ENCODE data around the gene WNT9A.
A peak's percentile ranks its signal among the peaks of the same experiment; 100 is the strongest.

WNT9A gene

DNA sequence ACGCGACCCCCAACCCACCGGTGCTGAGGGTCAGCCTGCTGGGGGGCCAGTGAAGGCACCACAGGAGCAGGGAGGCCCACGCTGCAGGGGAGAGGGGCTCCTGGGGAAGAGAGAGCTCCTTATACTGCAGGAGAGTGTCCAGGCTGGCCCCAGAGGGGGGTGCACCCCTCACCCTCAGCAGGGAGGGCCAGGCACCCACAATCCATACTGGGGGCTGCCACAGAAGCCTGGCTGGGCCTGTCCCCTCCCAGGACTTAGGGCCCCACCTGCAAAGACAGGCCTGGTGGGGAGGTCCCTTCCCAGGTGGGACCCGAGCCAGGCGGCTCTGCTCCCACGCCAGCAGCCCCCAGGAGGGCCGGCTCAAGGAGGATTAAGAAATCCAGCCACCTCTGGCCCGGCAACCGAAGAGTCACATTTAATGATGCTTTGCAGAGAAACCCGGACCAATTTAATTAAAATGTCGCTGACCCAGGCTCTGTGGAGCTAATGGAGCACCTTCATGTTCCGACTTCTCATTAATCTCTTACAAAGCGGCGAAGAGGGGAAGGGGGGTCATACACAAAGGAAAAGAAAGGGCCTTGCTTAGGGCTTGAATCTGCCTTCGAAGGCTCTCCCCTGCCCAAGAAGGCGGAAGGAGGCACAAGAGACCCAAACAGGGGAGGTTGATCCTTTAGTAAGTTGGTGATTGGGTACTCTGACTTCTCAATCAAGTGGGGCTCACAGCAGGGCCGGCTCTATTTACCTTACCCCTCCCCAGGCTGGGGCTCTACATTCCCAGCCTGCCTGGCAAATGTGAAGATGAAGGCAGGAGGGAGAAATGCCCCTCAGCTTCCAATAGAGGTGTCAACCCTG, 25.0 kb downstream of the WNT9A start:
- H3K27ac ChIP-seq (ENCODE audit: insufficient read depth, low read depth, low read length, poor library complexity, severe bottlenecking), result peak overlapping the region; percentile 61
- WGBS, 2 experiments, result 51 to 60% methylated on average over 18 of the region's 18 CpGs
- no peaks in the 10 kb centered on the region for H3K9me3 ChIP-seq (ENCODE audit: control insufficient read depth, low read length)
- peaks cover 35% of the 10 kb centered on the region for H3K4me1 ChIP-seq (ENCODE audit: control insufficient read depth, insufficient read depth, low read length)
- H3K4me3 ChIP-seq (ENCODE audit: insufficient read depth, low read depth, low read length), result no peak overlapping the region
- H3K36me3 ChIP-seq (ENCODE audit: control insufficient read depth, insufficient read depth, low read length), result no peaks in the 10 kb centered on the region
- H3K27me3 ChIP-seq (ENCODE audit: control insufficient read depth, insufficient read depth, low read length, poor library complexity, severe bottlenecking), result no peaks in the 10 kb centered on the region

DNA sequence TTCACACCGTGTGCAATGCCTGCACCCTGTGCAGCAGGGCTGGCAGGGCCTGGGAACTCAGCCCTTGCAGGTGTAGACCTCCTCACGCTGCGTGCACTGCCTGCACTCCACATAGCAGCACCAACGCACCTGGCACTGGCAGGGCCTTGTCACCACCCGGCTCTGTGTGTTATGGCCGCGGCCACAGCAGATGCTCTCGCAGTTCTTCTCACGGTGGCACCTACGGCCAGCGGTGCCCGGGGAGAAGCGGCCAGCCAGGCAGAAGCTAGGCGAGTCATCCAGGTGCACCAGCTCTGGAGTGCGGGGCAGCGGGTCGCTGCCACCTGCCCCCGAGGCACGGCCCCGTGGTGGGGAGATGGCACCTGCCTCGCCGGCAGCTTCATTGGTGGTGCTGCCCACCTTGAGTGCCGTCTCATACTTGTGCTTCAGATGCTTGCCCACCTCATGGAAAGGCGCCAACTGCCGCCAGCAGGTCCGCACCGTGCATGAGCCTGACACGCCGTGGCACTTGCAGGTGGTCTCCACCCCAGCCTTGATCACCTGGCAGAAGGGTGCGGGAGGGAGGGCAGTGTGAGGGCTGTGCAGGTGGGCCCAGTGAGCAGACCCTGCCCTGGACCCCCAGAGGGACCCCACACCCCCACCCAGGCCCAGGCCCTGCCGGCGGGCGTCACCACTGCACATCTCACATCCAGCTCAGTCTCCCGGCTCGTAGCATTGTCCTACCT, 26.1 kb downstream of the WNT9A start:
- WGBS, 2 experiments, result 93 to 94% methylated on average over 35 of the region's 35 CpGs
- Histone ChIP-seq H3K4me3 (ENCODE audit: insufficient read depth, low read depth, low read length) (no peak overlapping the region), H3K27ac (ENCODE audit: insufficient read depth, low read depth, low read length, poor library complexity, severe bottlenecking) (no peak overlapping the region), H3K36me3 (ENCODE audit: control insufficient read depth, insufficient read depth, low read length) (no peaks in the 10 kb centered on the region), H3K4me1 (ENCODE audit: control insufficient read depth, insufficient read depth, low read length) (peaks cover 43% of the 10 kb centered on the region), H3K9me3 (ENCODE audit: control insufficient read depth, low read length) (no peaks in the 10 kb centered on the region), H3K27me3 (ENCODE audit: control insufficient read depth, insufficient read depth, low read length, poor library complexity, severe bottlenecking) (no peaks in the 10 kb centered on the region)

DNA sequence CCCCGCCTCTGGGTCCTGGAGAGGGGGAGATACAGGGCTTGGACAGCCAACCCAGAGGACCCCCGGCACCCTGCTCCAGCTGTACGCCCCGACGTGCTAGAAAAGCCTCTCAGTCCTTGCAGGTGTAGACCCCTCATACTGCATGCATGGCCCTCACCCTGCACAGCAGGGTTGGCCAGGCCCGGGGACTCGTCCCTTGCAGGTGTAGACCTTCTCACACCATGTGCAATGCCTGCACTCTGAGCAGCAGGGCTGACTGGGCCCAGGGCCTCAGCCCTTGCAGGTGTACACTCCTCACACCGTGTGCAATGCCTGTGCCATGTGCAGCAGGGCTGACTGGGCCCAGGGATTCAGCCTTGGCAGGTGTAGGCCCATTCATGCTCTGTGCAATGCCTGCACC, 26.8 kb downstream of the WNT9A start:
- Histone ChIP-seq H3K27ac (ENCODE audit: insufficient read depth, low read depth, low read length, poor library complexity, severe bottlenecking) (no peak overlapping the region), H3K4me3 (ENCODE audit: insufficient read depth, low read depth, low read length) (no peak overlapping the region), H3K36me3 (ENCODE audit: control insufficient read depth, insufficient read depth, low read length) (no peaks in the 10 kb centered on the region), H3K9me3 (ENCODE audit: control insufficient read depth, low read length) (no peaks in the 10 kb centered on the region), H3K27me3 (ENCODE audit: control insufficient read depth, insufficient read depth, low read length, poor library complexity, severe bottlenecking) (no peaks in the 10 kb centered on the region), H3K4me1 (ENCODE audit: control insufficient read depth, insufficient read depth, low read length) (peaks cover 49% of the 10 kb centered on the region)
- whole genome bisulfite sequencing, 2 experiments, result 90 to 95% methylated on average over 8 of the region's 8 CpGs

DNA sequence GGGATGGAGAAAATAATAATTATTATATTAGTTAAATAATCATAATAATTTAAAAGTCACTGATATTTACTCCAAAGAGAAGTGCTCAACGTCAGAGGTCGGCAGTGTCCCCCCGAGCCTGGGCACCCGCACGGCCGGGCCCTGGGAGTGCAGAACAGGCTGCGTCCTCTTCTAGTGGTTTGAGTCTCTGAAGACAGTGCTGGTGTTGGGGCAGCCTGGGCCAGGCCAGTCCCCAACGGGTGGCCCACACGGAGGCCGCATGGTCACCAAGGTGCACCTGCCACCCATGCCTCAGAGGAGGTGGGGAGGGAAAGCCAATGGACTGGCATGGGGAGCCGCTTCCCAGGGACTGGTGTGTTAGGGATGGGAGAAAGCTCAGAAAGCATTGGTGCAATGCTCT, 27.3 kb downstream of the WNT9A start:
- Histone ChIP-seq H3K4me3 (ENCODE audit: insufficient read depth, low read depth, low read length) (no peak overlapping the region), H3K27ac (ENCODE audit: insufficient read depth, low read depth, low read length, poor library complexity, severe bottlenecking) (no peak overlapping the region), H3K9me3 (ENCODE audit: control insufficient read depth, low read length) (no peaks in the 10 kb centered on the region), H3K4me1 (ENCODE audit: control insufficient read depth, insufficient read depth, low read length) (peaks cover 54% of the 10 kb centered on the region), H3K36me3 (ENCODE audit: control insufficient read depth, insufficient read depth, low read length) (no peaks in the 10 kb centered on the region), H3K27me3 (ENCODE audit: control insufficient read depth, insufficient read depth, low read length, poor library complexity, severe bottlenecking) (no peaks in the 10 kb centered on the region)
- 92 to 94% methylated on average over 11 of the region's 11 CpGs for WGBS, 2 experiments

DNA sequence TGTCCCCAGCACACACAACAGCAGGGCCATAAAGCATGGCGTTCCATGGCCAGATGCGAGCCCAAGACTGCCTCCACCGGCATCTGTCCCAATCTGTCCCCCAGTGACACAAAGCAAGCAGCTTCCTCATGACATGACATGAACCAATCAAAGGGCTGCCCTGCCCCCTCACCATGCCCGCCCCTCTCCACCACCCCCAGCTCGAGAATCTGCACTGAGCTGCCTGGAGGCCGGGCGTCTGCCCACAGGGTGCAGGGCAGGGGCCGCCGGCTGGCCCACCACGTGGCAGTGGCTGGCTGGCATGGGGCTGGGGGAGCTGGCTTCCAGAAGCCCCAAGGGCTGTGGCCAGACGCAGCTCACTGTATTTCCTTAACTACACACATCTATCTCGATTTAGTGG, 27.8 kb downstream of the WNT9A start:
- 35 to 40% methylated on average over 12 of the region's 12 CpGs for WGBS, 2 experiments
- Histone ChIP-seq H3K27me3 (ENCODE audit: control insufficient read depth, insufficient read depth, low read length, poor library complexity, severe bottlenecking) (no peaks in the 10 kb centered on the region), H3K27ac (ENCODE audit: insufficient read depth, low read depth, low read length, poor library complexity, severe bottlenecking) (no peak overlapping the region), H3K9me3 (ENCODE audit: control insufficient read depth, low read length) (no peaks in the 10 kb centered on the region), H3K36me3 (ENCODE audit: control insufficient read depth, insufficient read depth, low read length) (no peaks in the 10 kb centered on the region), H3K4me1 (ENCODE audit: control insufficient read depth, insufficient read depth, low read length) (peaks cover 59% of the 10 kb centered on the region), H3K4me3 (ENCODE audit: insufficient read depth, low read depth, low read length) (no peak overlapping the region)

DNA sequence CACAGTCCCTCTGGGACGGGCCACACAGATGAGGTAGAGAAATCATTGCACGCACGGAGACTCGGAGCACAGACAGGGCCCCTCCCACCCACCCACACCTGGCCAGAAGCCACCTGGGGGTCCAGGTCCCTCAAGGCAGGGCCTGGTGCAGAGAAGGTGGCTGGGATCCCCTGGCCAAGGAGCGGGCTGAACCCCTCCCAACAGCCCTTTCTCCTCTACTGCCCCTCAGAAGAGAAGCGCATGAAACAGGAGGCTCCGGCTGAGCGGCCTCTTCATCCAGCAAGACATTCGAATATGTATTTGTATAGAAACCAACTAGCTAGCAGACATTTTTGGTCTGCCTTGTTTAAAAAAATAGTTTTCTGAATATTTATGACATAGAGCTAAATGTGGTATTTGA, 29.0 kb downstream of the WNT9A start:
- H3K4me1 ChIP-seq (ENCODE audit: control insufficient read depth, insufficient read depth, low read length), result peaks cover 67% of the 10 kb centered on the region
- H3K36me3 ChIP-seq (ENCODE audit: control insufficient read depth, insufficient read depth, low read length), result no peaks in the 10 kb centered on the region
- H3K4me3 ChIP-seq (ENCODE audit: insufficient read depth, low read depth, low read length), result no peak overlapping the region
- H3K27ac ChIP-seq (ENCODE audit: insufficient read depth, low read depth, low read length, poor library complexity, severe bottlenecking), result no peak overlapping the region
- no peaks in the 10 kb centered on the region for H3K9me3 ChIP-seq (ENCODE audit: control insufficient read depth, low read length)
- WGBS, 2 experiments, result 95 to 96% methylated on average over 9 of the region's 9 CpGs
- H3K27me3 ChIP-seq (ENCODE audit: control insufficient read depth, insufficient read depth, low read length, poor library complexity, severe bottlenecking), result no peaks in the 10 kb centered on the region

DNA sequence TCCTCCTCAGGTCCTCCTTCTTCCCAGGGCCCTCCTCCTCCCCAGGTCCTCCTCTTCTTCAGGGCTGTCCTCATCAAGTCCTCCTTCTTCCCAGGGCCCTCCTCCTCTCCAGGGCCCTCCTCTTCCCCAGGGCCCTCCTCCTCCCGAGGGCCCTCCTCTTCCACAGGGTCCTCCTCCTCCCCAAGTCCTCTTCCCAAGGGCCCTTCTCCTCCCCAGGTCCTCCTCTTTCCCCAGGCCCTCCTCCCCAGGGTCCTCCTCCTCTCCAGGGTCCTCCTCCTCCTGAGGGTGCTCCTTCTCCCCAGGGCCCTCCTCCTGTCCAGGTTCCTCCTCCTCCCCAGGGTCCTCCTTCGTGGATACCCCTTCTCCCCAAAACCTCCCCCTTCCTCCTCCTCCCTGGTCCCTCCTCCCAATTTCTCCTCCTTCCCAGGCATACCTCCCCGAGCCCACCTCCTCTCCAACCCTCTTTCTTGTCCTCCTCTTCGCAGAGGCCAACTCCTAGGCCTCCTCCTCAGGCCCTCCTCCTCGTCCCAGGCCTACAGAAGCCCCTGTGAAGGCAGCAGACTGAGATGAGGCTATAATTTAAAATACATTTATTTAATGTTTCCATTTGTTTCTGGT, 29.5 kb downstream of the WNT9A start:
- peaks cover 68% of the 10 kb centered on the region for H3K4me1 ChIP-seq (ENCODE audit: control insufficient read depth, insufficient read depth, low read length)
- no peaks in the 10 kb centered on the region for H3K36me3 ChIP-seq (ENCODE audit: control insufficient read depth, insufficient read depth, low read length)
- no peak overlapping the region for H3K27ac ChIP-seq (ENCODE audit: insufficient read depth, low read depth, low read length, poor library complexity, severe bottlenecking)
- no peaks in the 10 kb centered on the region for H3K9me3 ChIP-seq (ENCODE audit: control insufficient read depth, low read length)
- no peak overlapping the region for H3K4me3 ChIP-seq (ENCODE audit: insufficient read depth, low read depth, low read length)
- 86 to 90% methylated on average over 4 to 5 of the region's 5 CpGs for WGBS, 2 experiments
- no peaks in the 10 kb centered on the region for H3K27me3 ChIP-seq (ENCODE audit: control insufficient read depth, insufficient read depth, low read length, poor library complexity, severe bottlenecking)

DNA sequence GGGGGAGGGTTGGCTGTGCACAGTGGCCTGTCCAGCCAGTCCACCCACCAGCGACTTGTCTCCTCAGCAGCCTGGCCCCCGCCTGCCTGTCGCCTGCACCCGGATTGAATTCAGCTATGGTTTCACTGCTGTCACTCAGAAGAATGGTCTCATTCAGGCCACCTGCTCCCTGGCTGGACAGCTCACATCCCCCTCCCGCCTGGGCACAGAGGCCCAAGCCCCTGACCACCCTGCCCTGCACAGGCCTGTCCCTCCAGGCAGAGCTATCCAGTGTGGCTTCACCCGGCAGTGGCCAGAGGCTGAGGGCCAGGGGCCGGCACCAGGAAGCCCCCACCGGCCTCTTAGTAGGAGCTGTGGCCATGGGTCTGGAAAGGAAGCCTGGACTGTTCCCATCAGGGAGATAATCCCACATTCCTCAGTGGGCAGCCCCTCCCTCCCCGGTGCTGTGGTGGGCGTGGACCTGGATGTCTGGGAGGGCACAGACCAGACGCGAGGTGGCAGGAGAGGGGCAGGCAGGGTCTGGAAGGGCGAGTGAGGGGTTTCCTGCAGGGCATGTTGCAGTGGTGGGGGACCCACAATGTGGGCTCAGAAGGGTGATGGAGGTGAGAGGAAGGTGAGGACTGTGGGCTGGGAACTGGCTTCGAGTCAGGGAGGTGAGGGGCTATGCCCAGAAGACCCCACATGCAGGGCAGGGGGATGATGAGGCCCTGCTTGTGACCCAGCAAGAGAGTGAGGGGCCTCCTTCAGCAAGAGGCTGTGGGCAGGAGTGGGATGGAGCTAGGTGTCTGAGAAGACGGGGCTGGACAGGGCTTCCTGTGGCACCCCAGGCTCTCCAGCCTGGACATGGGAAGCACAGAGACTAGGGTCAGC, 30.4 kb downstream of the WNT9A start:
- no peak overlapping the region for H3K4me3 ChIP-seq (ENCODE audit: insufficient read depth, low read depth, low read length)
- no peaks in the 10 kb centered on the region for H3K27me3 ChIP-seq (ENCODE audit: control insufficient read depth, insufficient read depth, low read length, poor library complexity, severe bottlenecking)
- H3K36me3 ChIP-seq (ENCODE audit: control insufficient read depth, insufficient read depth, low read length), result no peaks in the 10 kb centered on the region
- H3K9me3 ChIP-seq (ENCODE audit: control insufficient read depth, low read length), result no peaks in the 10 kb centered on the region
- peaks cover 64% of the 10 kb centered on the region for H3K4me1 ChIP-seq (ENCODE audit: control insufficient read depth, insufficient read depth, low read length)
- WGBS, 2 experiments, result 75 to 80% methylated on average over 15 of the region's 15 CpGs
- H3K27ac ChIP-seq (ENCODE audit: insufficient read depth, low read depth, low read length, poor library complexity, severe bottlenecking), result no peak overlapping the region

DNA sequence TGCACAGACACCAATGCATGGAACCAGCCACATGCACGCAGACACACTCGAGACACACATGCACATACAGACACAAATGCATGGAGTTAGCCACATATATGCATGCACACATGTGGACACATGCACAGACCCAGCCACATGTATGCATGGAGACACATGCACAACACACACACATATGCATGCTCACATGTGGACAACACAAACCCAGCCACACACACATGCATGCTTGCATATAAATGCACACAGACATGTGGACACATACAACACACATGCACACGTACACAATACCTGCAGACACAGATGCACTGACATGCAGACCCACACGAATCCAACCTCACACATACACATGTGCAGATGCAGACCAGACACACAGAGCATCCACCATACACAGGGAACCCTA, 31.1 kb downstream of the WNT9A start:
- Histone ChIP-seq H3K9me3 (ENCODE audit: control insufficient read depth, low read length) (no peaks in the 10 kb centered on the region), H3K36me3 (ENCODE audit: control insufficient read depth, insufficient read depth, low read length) (no peaks in the 10 kb centered on the region), H3K4me1 (ENCODE audit: control insufficient read depth, insufficient read depth, low read length) (peaks cover 61% of the 10 kb centered on the region), H3K4me3 (ENCODE audit: insufficient read depth, low read depth, low read length) (no peak overlapping the region), H3K27me3 (ENCODE audit: control insufficient read depth, insufficient read depth, low read length, poor library complexity, severe bottlenecking) (no peaks in the 10 kb centered on the region), H3K27ac (ENCODE audit: insufficient read depth, low read depth, low read length, poor library complexity, severe bottlenecking) (no peak overlapping the region)
- WGBS, 2 experiments, result 90 to 95% methylated on average over 4 of the region's 4 CpGs

All from ectodermal cell (in vitro differentiated cells).